NT2/D1 (cell line): ENCODE results near the gene LPIN2.

ENCODE experiments used
- SUZ12 ChIP-seq: IDR thresholded peaks from 2 replicates; pipeline ENCODE4 v1.6.1; 2011; ENCODE audit not compliant: insufficient read length, insufficient read depth; ENCODE audit errors: extremely low read depth
- YY1 ChIP-seq: IDR thresholded peaks from 2 replicates; pipeline ENCODE4 v1.6.1; 2011; ENCODE audit not compliant: insufficient read length, insufficient read depth

DNA sequence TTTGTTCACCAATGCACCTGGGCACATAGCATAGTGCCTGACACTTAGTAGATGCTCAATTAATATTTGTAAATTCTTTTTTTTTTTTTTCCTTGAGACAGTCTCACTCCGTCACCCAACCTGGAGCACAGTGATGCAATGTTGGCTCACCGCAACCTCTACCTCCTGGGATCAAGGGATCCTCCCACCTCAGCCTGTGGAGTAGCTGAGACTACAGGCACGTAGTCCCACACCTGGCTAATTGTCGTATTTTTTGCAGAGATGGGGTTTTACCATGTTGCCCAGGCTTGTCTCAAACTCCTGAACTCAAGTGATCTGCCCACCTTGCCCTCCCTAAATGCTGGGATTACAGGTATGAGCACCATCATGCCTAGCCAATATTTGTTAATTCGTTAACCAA, 23.2 kb upstream of the LPIN2 start:
- TF ChIP-seq SUZ12: no peak
- no peak for TF ChIP-seq YY1
